NT2/D1 (cell line): ENCODE results near the gene METRNL.

ENCODE experiments used
- SUZ12 ChIP-seq: IDR thresholded peaks from 2 replicates; pipeline ENCODE4 v1.6.1; 2011; ENCODE audit not compliant: insufficient read length, insufficient read depth; ENCODE audit errors: extremely low read depth
- YY1 ChIP-seq: IDR thresholded peaks from 2 replicates; pipeline ENCODE4 v1.6.1; 2011; ENCODE audit not compliant: insufficient read length, insufficient read depth
- ZNF274 ChIP-seq: IDR thresholded peaks from 2 replicates; pipeline ENCODE4 v1.6.1; 2011; ENCODE audit warnings: mild to moderate bottlenecking, low read depth, low read length

DNA sequence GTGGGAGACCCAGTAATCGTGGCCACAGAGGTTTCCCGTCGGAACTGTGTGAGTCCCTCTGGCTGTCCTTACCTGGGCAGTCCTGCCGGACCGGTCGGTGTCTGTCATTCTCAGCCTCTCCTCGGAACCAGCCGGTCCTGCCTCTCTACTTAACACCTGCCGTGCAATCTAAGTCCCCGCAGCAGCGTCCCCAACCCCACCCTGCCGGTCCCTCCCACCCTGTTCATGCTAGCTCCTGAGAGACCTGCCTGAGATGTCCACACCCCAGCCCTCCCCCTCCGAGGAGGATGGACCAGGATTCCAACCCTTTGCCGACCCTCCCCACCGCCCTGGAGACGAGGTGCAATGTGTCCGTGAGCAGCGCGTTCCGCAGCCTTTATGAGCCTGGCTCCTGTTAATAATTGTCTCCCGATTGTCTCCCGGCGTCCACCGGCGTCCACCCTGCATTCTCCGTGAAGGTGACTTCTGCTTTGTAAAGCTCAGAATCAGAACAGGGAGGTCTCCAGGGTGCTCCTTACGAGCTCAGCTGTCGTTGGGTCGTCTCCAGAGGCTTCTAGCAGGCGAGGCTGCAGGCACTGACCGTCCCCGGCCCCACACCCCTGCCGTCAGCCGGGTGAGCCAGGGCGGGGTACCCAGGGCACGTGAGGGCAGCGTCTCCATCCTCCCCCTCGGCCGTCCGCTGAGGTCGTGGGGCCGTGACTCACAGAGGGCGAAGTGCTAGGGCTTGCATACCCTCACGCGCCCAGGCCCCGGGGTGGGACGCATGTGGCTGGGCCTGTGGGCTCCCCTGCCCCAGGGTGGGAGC is 10.1 kb downstream of the METRNL start:
- TF ChIP-seq ZNF274 (no peak), YY1 (no peak), SUZ12 (no peak)
